HG03439 (cell line): Measurements from ENCODE around the gene RAP1GAP.
"Not testable (repeated sequence)": the region's sequence is repeated elsewhere in the genome, so short reads cannot be mapped to it uniquely, and the experiment has no call there.

Experiments
- ATAC-seq: cut with Tn5 transposase; IDR thresholded peaks from one replicate; pipeline ENCODE4 v1.9.1; 2021; ENCODE audit warnings: mild to moderate bottlenecking, moderate library complexity; ENCODE audit not compliant: unreplicated experiment

Gene RAP1GAP

GRCh38 chr1:21574466-21575151 lies 94.5 kb downstream of the RAP1GAP start:
- no peak for ATAC-seq

- ATAC-seq: no peak
Observed at GRCh38 chr1:21573971-21574465, 95.1 kb downstream of the RAP1GAP start.

GRCh38 chr1:21573475-21573874 lies 95.7 kb downstream of the RAP1GAP start:
- ATAC-seq: no peak

- no peak for ATAC-seq
Observed at GRCh38 chr1:21572735-21573277, 96.4 kb downstream of the RAP1GAP start.

- ATAC-seq: no peak
Observed at GRCh38 chr1:21572221-21572620, 96.9 kb downstream of the RAP1GAP start.

GRCh38 chr1:21570885-21571284 lies 98.3 kb downstream of the RAP1GAP start:
- ATAC-seq: no peak

GRCh38 chr1:21570528-21570875 lies 98.7 kb downstream of the RAP1GAP start:
- no peak for ATAC-seq

- no peak for ATAC-seq
Observed at GRCh38 chr1:21569820-21570527, 99.2 kb downstream of the RAP1GAP start.

GRCh38 chr1:21568809-21569385 lies 100.3 kb downstream of the RAP1GAP start:
- ATAC-seq: no peak

GRCh38 chr1:21568006-21568746 lies 101.0 kb downstream of the RAP1GAP start:
- ATAC-seq: no peak

GRCh38 chr1:21567241-21568005 lies 101.7 kb downstream of the RAP1GAP start:
- ATAC-seq: no peak

- ATAC-seq: not testable (repeated sequence)
Observed at GRCh38 chr1:21566361-21566760, 102.8 kb downstream of the RAP1GAP start.

GRCh38 chr1:21565285-21565684 lies 103.9 kb downstream of the RAP1GAP start:
- ATAC-seq: no peak

- no peak for ATAC-seq
Observed at GRCh38 chr1:21564521-21565095, 104.5 kb downstream of the RAP1GAP start.

GRCh38 chr1:21563971-21564370 lies 105.2 kb downstream of the RAP1GAP start:
- no peak for ATAC-seq

- ATAC-seq: no peak
Observed at GRCh38 chr1:21562896-21563295, 106.3 kb downstream of the RAP1GAP start.

GRCh38 chr1:21560916-21561638 lies 108.1 kb downstream of the RAP1GAP start:
- ATAC-seq: no peak

- no peak for ATAC-seq
Observed at GRCh38 chr1:21559788-21560567, 109.2 kb downstream of the RAP1GAP start.
